GM12878 (cell line): Measurements from ENCODE around the gene DNAJC16. TPM values are rescaled to one million over a fixed set of nuclear protein-coding genes. Genes with fewer than 3 reads are reported as not detected.

Experiments
- ATAC-seq: fragments of 200-7000 bp; cut with Tn5 transposase; 3 replicates; pipeline ENCODE4 v1.9.1; 2020; ENCODE audit warnings: mild to moderate bottlenecking, moderate library complexity
- BruUV-seq: library from RNA; stranded (reverse); fragments of 400-500 nt; replicated peaks from 2 replicates; lab custom pipeline; 2021; lab: Mats Ljungman, UMichigan
- CTCF ChIA-PET: fragments of 300-600 bp; sonication (Branson Sonifier 250); formaldehyde crosslinking; extraction: SDS; loops from one replicate; lab custom pipeline; 2021; ENCODE audit warnings: inconsistent platforms; lab: Yijun Ruan, JAX
- POLR2A ChIA-PET: fragments of 350-600 bp; formaldehyde crosslinking; extraction: SDS; loops from one replicate; lab custom pipeline; 2021; ENCODE audit warnings: inconsistent platforms; lab: Charles Lee
- RAD21 ChIA-PET: fragments of 300-600 bp; sonication (Branson Sonifier 250); formaldehyde crosslinking; loops from one replicate; lab custom pipeline; 2023; ENCODE audit warnings: antibody characterized with exemption; ENCODE audit not compliant: unreplicated experiment; lab: Charles Lee
- SMC1A ChIA-PET: fragments of 300-600 bp; sonication (Branson Sonifier 250); formaldehyde crosslinking; loops from one replicate; lab custom pipeline; 2023; ENCODE audit not compliant: unreplicated experiment, uncharacterized antibody; lab: Charles Lee
- DNase-seq: peaks from one replicate; pipeline ENCODE4 v3.0.0-alpha.2; 2011; ENCODE audit warnings: low read depth, low spot score
- FAIRE-seq: peaks from 3 replicates; lab custom pipeline; 2011; peaks lifted over from hg19 to GRCh38; lab: Jason Lieb, UNC
- H2AFZ ChIP-seq: 2 replicates; pipeline ENCODE4 v1.6.0; 2011; ENCODE audit warnings: low read depth, low read length, control low read depth; ENCODE audit not compliant: control insufficient read depth
- H3K27ac ChIP-seq: 2 replicates; pipeline ENCODE4 v1.5.1; 2011; ENCODE audit warnings: control low read depth; ENCODE audit not compliant: control insufficient read depth, insufficient read depth
- H3K27me3 ChIP-seq, 2 experiments: replicated peaks in 1 of 2; 2 replicates each; pipeline versions ENCODE4 v1.6.0 to v1.6.1; 2011; ENCODE audit warnings: low read length in 1 of 2; ENCODE audit not compliant: control insufficient read depth in 2 of 2, insufficient read depth in 2 of 2
- H3K36me3 ChIP-seq, 2 experiments: 2 replicates each; pipeline ENCODE4 v1.5.1; 2011; ENCODE audit warnings: low read length in 1 of 2; ENCODE audit not compliant: control insufficient read depth in 2 of 2, insufficient read depth in 2 of 2
- H3K4me1 ChIP-seq: 2 replicates; pipeline ENCODE4 v1.6.1; 2011; ENCODE audit warnings: mild to moderate bottlenecking, low read length, moderate library complexity, mixed read lengths; ENCODE audit not compliant: control insufficient read depth, insufficient read depth
- H3K4me2 ChIP-seq: 2 replicates; pipeline ENCODE4 v1.6.0; 2011; ENCODE audit warnings: control low read depth; ENCODE audit not compliant: control insufficient read depth, insufficient read depth
- H3K4me3 ChIP-seq: fragments of 200-600 bp; sonication (generic); 2 replicates; pipeline ENCODE4 v1.5.1; 2016
- H3K79me2 ChIP-seq: 2 replicates; pipeline ENCODE4 v1.6.0; 2011; ENCODE audit warnings: low read length; ENCODE audit not compliant: control insufficient read depth, insufficient read depth
- H3K9ac ChIP-seq: 2 replicates; pipeline ENCODE4 v1.8.0; 2011; ENCODE audit warnings: low read length, control low read depth, mixed read lengths; ENCODE audit not compliant: control insufficient read depth, insufficient read depth
- H3K9me3 ChIP-seq: replicated peaks from 3 replicates; pipeline ENCODE4 v1.5.1; 2011; ENCODE audit warnings: mild to moderate bottlenecking, low read length; ENCODE audit not compliant: control insufficient read depth, insufficient read depth
- H4K20me1 ChIP-seq: 2 replicates; pipeline ENCODE4 v1.6.0; 2011; ENCODE audit not compliant: control insufficient read depth, insufficient read depth
- E2F8 ChIP-seq: fragments of 450-650 bp; IDR thresholded peaks from 2 replicates; pipeline ENCODE4 v1.6.1; 2018; ENCODE audit warnings: mild to moderate bottlenecking, low read depth, moderate library complexity; ENCODE audit not compliant: partially characterized antibody
- EED ChIP-seq: sonication (generic); IDR thresholded peaks from 2 replicates; pipeline ENCODE4 v1.6.1; 2016; ENCODE audit warnings: antibody characterized with exemption, low read depth
- PKNOX1 ChIP-seq: fragments of 450-650 bp; IDR thresholded peaks from 2 replicates; pipeline ENCODE4 v1.6.1; 2016; ENCODE audit warnings: mild to moderate bottlenecking
- RELB ChIP-seq: fragments of 450-650 bp; IDR thresholded peaks from 2 replicates; pipeline ENCODE4 v1.6.1; 2017; ENCODE audit warnings: low read depth, mild to moderate bottlenecking, moderate library complexity
- TCF3 ChIP-seq: IDR thresholded peaks from 2 replicates; pipeline ENCODE4 v1.6.1; 2012; ENCODE audit warnings: low read depth, mild to moderate bottlenecking, low read length, borderline replicate concordance; ENCODE audit not compliant: insufficient read depth
- ZNF24 ChIP-seq: fragments of 450-650 bp; IDR thresholded peaks from 2 replicates; pipeline ENCODE4 v1.6.1; 2017; ENCODE audit warnings: antibody characterized with exemption, mild to moderate bottlenecking
- ZSCAN29 ChIP-seq: fragments of 450-650 bp; IDR thresholded peaks from 2 replicates; pipeline ENCODE4 v1.6.1; 2017; ENCODE audit warnings: mild to moderate bottlenecking, moderate library complexity
- whole genome bisulfite sequencing: methylation state at CpG from one replicate; pipeline ENCODE4 v1.1.6; 2016; ENCODE audit warnings: low lambda C conversion rate; ENCODE audit not compliant: insufficient replicate concordance, insufficient coverage; ENCODE audit errors: missing lambda C conversion rate; 5-methylcytosine and 5-hydroxymethylcytosine counted together
- in situ Hi-C: fragments of 300-500 bp; cut with MboI; formaldehyde crosslinking; loops from 9 replicates; pipeline ENCODE4 v1.14.3; 2018; ENCODE audit warnings: mixed read lengths
- intact Hi-C: fragments of 100-400 bp; cut with micrococcal nuclease; formaldehyde crosslinking; loops from one replicate; pipeline ENCODE4 v1.14.2; 2022; ENCODE audit not compliant: unreplicated experiment
- polyA plus RNA-seq, 11 experiments: library from polyadenylated mRNA; depleted of rRNA in 4 of 11; unstranded in 6 of 11; stranded (reverse) in 5 of 11; fragments of >200 nt; fragmentation: Nextera tagmentation in 4 of 11; fragmentation: Illumina TruSeq in 1 of 11; extraction: Ambion mirVana in 4 of 11; extraction: Trizol in 1 of 11; gene quantifications; 1 replicate in 1 of 11; 2 replicates in 10 of 11; pipeline versions ENCODE4 v1.2.1 to v1.2.3, GENCODE V29; 2011 to 2016; ENCODE audit warnings: inconsistent platforms in 2 of 11, missing spikeins in 2 of 11, low read depth in 1 of 11
- total RNA-seq, 4 experiments: library from RNA; depleted of rRNA in 3 of 4; stranded (reverse); fragments of >200 nt in 3 of 4; fragmentation: Illumina TruSeq in 1 of 4; extraction: Trizol in 1 of 4; gene quantifications; 2 replicates each; pipeline versions ENCODE4 v1.2.1 to v1.2.3, GENCODE V29; 2013 to 2021

Gene DNAJC16
- total and polyA plus RNA-seq, 10 of the 15 experiments (the other 5 are each of a cell fraction or from before 2014, with no cell fraction given) = 2.4 to 12.7 (median 7.8) TPM

GRCh38 chr1:15507278-15507677, 19.4 kb upstream of the DNAJC16 start:
- Histone ChIP-seq H3K79me2 (no peaks in the 10 kb centered on the region), H3K9me3 (no peaks in the 10 kb centered on the region), H3K4me3 (no peak overlapping the region), H3K27ac (no peak overlapping the region), H4K20me1 (no peaks in the 10 kb centered on the region), H2AFZ (no peak overlapping the region), H3K27me3 (no peaks in the 10 kb centered on the region), H3K4me2 (no peak overlapping the region), H3K36me3 (peaks cover 0 to 5% of the 10 kb centered on the region in 2 experiments; a peak in 2 of 4 replicates), H3K9ac (no peak overlapping the region), H3K4me1 (no peaks in the 10 kb centered on the region)
- ChIA-PET SMC1A (no interaction called here), POLR2A (no interaction called here), CTCF (no interaction called here), RAD21 (no interaction called here)
- no peak for FAIRE-seq
- ATAC-seq = no peak
- 96% methylated on average over 5 of the region's 5 CpGs for WGBS
- BruUV-seq = no TSS peak
- in situ Hi-C loops (no loop called here), intact Hi-C loops (no loop called here)
- DNase-seq = no peak
- TF ChIP-seq ZNF24 (no peak), TCF3 (no peak), E2F8 (no peak), RELB (no peak), PKNOX1 (no peak), EED (no peak), ZSCAN29 (no peak)
